HepG2 (cell line): ENCODE data around the gene LRP5. TPM values are rescaled to one million over a fixed set of nuclear protein-coding genes. Genes with fewer than 3 reads are reported as not detected.

Source experiments
- BRCA1 ChIP-seq: sonication (generic); formaldehyde crosslinking; IDR thresholded peaks from 2 replicates; pipeline ENCODE4 v1.4.0; 2020; ENCODE audit warnings: missing genetic modification reagents
- CBFB ChIP-seq: sonication (generic); formaldehyde crosslinking; IDR thresholded peaks from 2 replicates; pipeline ENCODE4 v1.4.0; 2020; ENCODE audit warnings: missing genetic modification reagents
- CBX5 ChIP-seq: sonication (generic); formaldehyde crosslinking; IDR thresholded peaks from 2 replicates; pipeline ENCODE4 v1.4.0; 2020; ENCODE audit warnings: missing genetic modification reagents, borderline replicate concordance
- CENPX ChIP-seq: sonication (generic); formaldehyde crosslinking; IDR thresholded peaks from 2 replicates; pipeline ENCODE4 v1.9.0; 2021; ENCODE audit warnings: mild to moderate bottlenecking, missing genetic modification reagents, moderate library complexity
- DMAP1 ChIP-seq: IDR thresholded peaks from 2 replicates; pipeline ENCODE4 v1.6.1; 2016
- HOXA5 ChIP-seq: sonication (generic); formaldehyde crosslinking; IDR thresholded peaks from 2 replicates; pipeline ENCODE4 v1.4.0; 2020; ENCODE audit warnings: missing genetic modification reagents
- HOXD1 ChIP-seq: sonication (generic); formaldehyde crosslinking; IDR thresholded peaks from 2 replicates; pipeline ENCODE4 v1.5.0; 2020; ENCODE audit warnings: missing genetic modification reagents
- ISL2 ChIP-seq: sonication (generic); formaldehyde crosslinking; IDR thresholded peaks from 2 replicates; pipeline ENCODE4 v1.5.0; 2020; ENCODE audit warnings: missing genetic modification reagents
- KAT8 ChIP-seq: IDR thresholded peaks from 2 replicates; pipeline ENCODE4 v1.6.1; 2016; ENCODE audit warnings: missing genetic modification reagents, missing compliant biosample characterization
- KLF16 ChIP-seq, 2 experiments: sonication (generic) in 1 of 2; formaldehyde crosslinking in 1 of 2; IDR thresholded peaks; 2 replicates each; pipeline versions ENCODE4 v1.6.1 to v1.8.0; 2016 to 2023; ENCODE audit warnings: missing genetic modification reagents in 2 of 2, missing compliant biosample characterization in 1 of 2
- SP4 ChIP-seq: sonication (generic); formaldehyde crosslinking; IDR thresholded peaks from 2 replicates; pipeline ENCODE4 v1.8.1; 2023; ENCODE audit warnings: mild to moderate bottlenecking, missing genetic modification reagents
- TGIF2 ChIP-seq: IDR thresholded peaks from 2 replicates; pipeline ENCODE4 v1.6.1; 2016; ENCODE audit warnings: control low read depth, missing compliant biosample characterization
- XBP1 ChIP-seq: sonication (generic); formaldehyde crosslinking; IDR thresholded peaks from 2 replicates; pipeline ENCODE4 v1.5.0; 2020; ENCODE audit warnings: missing genetic modification reagents
- ZBTB3 ChIP-seq: sonication (generic); formaldehyde crosslinking; IDR thresholded peaks from 2 replicates; pipeline ENCODE4 v1.4.0; 2020; ENCODE audit warnings: low read depth, mild to moderate bottlenecking, moderate library complexity, missing genetic modification reagents, borderline replicate concordance
- ZFP82 ChIP-seq: sonication (generic); formaldehyde crosslinking; IDR thresholded peaks from 2 replicates; pipeline ENCODE4 v1.5.1; 2020; ENCODE audit warnings: mild to moderate bottlenecking, missing genetic modification reagents, borderline replicate concordance
- ZNF260 ChIP-seq: sonication (generic); formaldehyde crosslinking; IDR thresholded peaks from 2 replicates; pipeline ENCODE4 v1.4.0; 2020; ENCODE audit warnings: missing genetic modification reagents, low read depth, mild to moderate bottlenecking, borderline replicate concordance
- ZNF441 ChIP-seq: sonication (generic); formaldehyde crosslinking; IDR thresholded peaks from 2 replicates; pipeline ENCODE4 v1.7.0; 2021; ENCODE audit warnings: missing genetic modification reagents, borderline replicate concordance
- ZNF75D ChIP-seq: sonication (generic); formaldehyde crosslinking; IDR thresholded peaks from 2 replicates; pipeline ENCODE4 v1.8.1; 2023; ENCODE audit warnings: missing genetic modification reagents, mild to moderate bottlenecking, borderline replicate concordance
- ZNF766 ChIP-seq: sonication (generic); formaldehyde crosslinking; IDR thresholded peaks from 2 replicates; pipeline ENCODE4 v1.5.0; 2020; ENCODE audit warnings: missing genetic modification reagents, borderline replicate concordance
- ZNF768 ChIP-seq: sonication (generic); formaldehyde crosslinking; IDR thresholded peaks from 2 replicates; pipeline ENCODE4 v1.4.0; 2020; ENCODE audit warnings: missing genetic modification reagents
- ZSCAN12 ChIP-seq: sonication (generic); formaldehyde crosslinking; IDR thresholded peaks from 2 replicates; pipeline ENCODE4 v1.9.0; 2021; ENCODE audit warnings: mild to moderate bottlenecking, missing genetic modification reagents
- ZSCAN21 ChIP-seq: sonication (generic); formaldehyde crosslinking; IDR thresholded peaks from 2 replicates; pipeline ENCODE4 v1.8.0; 2022; ENCODE audit warnings: mild to moderate bottlenecking, missing genetic modification reagents, moderate library complexity, borderline replicate concordance
- polyA plus RNA-seq, 8 experiments: library from polyadenylated mRNA; depleted of rRNA in 3 of 8; stranded (reverse) in 7 of 8; unstranded in 1 of 8; fragments of >200 nt; fragmentation: Illumina TruSeq in 4 of 8; extraction: Trizol in 4 of 8; gene quantifications; 2 replicates each; pipeline versions ENCODE4 v1.2.1 to v1.2.3, GENCODE V29; 2011 to 2016; ENCODE audit warnings: low read depth in 4 of 8, missing spikeins in 1 of 8, mixed read lengths in 1 of 8; ENCODE audit not compliant: insufficient read depth in 1 of 8
- total RNA-seq, 5 experiments: library from RNA; depleted of rRNA; stranded (reverse); fragments of >200 nt; fragmentation: Illumina TruSeq; extraction: Trizol; gene quantifications; 2 replicates each; pipeline ENCODE4 v1.2.3, GENCODE V29; 2016; ENCODE audit warnings: low read depth in 1 of 5
- TF ChIP-seq, protein P1 (sequence below): sonication (generic); formaldehyde crosslinking; IDR thresholded peaks from 2 replicates; pipeline ENCODE4 v1.4.0; 2020; ENCODE audit warnings: missing genetic modification reagents, borderline replicate concordance
- TF ChIP-seq, protein P2 (sequence below): sonication (generic); formaldehyde crosslinking; IDR thresholded peaks from 2 replicates; pipeline ENCODE4 v1.4.0; 2020; ENCODE audit warnings: mild to moderate bottlenecking, missing genetic modification reagents
- TF ChIP-seq, protein P3 (sequence below): sonication (generic); formaldehyde crosslinking; IDR thresholded peaks from 2 replicates; pipeline ENCODE4 v1.8.0; 2022; ENCODE audit warnings: missing genetic modification reagents, low read depth, mild to moderate bottlenecking, borderline replicate concordance
- TF ChIP-seq, protein P4 (sequence below): sonication (generic); formaldehyde crosslinking; IDR thresholded peaks from 2 replicates; pipeline ENCODE4 v1.4.0; 2020; ENCODE audit warnings: mild to moderate bottlenecking, missing genetic modification reagents

LRP5 gene
- total and polyA plus RNA-seq, 2 of the 13 experiments (the other 11 are each of a cell fraction or from before 2014, with no cell fraction given) = 40.4 to 64.0 TPM

DNA sequence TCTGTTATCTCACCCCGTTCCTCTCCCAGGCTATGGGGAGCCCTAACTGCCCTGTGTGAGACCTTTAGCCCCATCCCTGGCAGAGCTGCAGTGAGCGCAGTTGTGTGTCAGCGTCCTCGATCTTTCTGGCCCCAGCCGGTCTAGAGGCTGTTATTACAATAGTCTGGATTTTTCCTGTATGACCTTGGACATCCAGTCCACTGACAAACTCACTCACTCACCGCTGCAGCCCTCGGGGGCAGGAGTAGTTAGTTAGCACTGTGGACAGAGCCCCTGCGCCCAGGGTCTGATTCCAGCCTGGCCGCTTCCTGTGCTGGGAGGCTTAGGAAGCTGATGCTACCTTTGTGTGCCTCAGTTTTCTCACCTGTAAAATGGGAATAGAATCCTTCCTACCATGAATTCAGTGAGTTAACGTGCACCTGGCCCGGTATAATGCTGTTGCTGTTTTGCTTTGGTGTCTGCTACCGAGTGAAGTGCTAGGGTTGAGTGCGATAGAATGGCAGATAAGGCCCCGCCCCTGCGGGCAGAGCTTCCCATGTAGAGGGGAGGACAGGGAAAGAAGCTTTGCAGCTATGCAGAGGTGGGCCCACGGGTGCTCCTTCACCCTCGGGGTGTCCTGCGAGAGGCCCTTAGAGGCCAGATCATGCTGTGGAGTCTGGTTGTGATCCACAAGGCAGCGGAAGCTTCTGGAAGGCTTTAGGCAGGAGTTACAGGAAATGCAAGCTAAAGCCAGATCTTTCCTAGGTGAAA is 3.0 kb downstream of the LRP5 start (continued):
- TF ChIP-seq, protein P1, sequence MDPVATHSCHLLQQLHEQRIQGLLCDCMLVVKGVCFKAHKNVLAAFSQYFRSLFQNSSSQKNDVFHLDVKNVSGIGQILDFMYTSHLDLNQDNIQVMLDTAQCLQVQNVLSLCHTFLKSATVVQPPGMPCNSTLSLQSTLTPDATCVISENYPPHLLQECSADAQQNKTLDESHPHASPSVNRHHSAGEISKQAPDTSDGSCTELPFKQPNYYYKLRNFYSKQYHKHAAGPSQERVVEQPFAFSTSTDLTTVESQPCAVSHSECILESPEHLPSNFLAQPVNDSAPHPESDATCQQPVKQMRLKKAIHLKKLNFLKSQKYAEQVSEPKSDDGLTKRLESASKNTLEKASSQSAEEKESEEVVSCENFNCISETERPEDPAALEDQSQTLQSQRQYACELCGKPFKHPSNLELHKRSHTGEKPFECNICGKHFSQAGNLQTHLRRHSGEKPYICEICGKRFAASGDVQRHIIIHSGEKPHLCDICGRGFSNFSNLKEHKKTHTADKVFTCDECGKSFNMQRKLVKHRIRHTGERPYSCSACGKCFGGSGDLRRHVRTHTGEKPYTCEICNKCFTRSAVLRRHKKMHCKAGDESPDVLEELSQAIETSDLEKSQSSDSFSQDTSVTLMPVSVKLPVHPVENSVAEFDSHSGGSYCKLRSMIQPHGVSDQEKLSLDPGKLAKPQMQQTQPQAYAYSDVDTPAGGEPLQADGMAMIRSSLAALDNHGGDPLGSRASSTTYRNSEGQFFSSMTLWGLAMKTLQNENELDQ (CRISPR knock-in tag) = no peak
- TF ChIP-seq SP4 (CRISPR knock-in tag) = peak; percentile 63; the same call in 1 of the 2 replicates
- peak; percentile 67; the same call in 1 of the 2 replicates for TF ChIP-seq ZNF441 (CRISPR knock-in tag)
- peak; percentile 65 for TF ChIP-seq ZBTB3
- no peak for TF ChIP-seq XBP1
- TF ChIP-seq, protein P2, sequence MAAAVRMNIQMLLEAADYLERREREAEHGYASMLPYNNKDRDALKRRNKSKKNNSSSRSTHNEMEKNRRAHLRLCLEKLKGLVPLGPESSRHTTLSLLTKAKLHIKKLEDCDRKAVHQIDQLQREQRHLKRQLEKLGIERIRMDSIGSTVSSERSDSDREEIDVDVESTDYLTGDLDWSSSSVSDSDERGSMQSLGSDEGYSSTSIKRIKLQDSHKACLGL (CRISPR knock-in tag) = peak; percentile 44; the same call in 1 of the 2 replicates
- 0 out of 2 replicates have a peak, but pooled peaks have one; percentile 39 for TF ChIP-seq ZNF75D (CRISPR knock-in tag)
- peak; percentile 35; the same call in 1 of the 2 replicates for TF ChIP-seq TGIF2 (CRISPR knock-in tag)
- 0 out of 2 replicates have a peak, but pooled peaks have one; percentile 35 for TF ChIP-seq CBX5 (CRISPR knock-in tag)
- no peak for TF ChIP-seq ISL2 (CRISPR knock-in tag)
- TF ChIP-seq, protein P3, sequence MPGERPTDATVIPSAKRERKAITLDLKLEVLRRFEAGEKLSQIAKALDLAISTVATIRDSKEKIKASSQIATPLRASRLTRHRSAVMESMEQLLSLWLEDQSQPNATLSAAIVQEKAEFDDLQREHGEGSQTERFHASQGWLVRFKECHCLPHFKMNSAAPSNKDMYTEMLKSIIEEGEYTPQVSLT = no peak
- TF ChIP-seq ZNF260 (CRISPR knock-in tag) = no peak
- 0 out of 2 replicates have a peak, but pooled peaks have one; percentile 31 for TF ChIP-seq BRCA1 (CRISPR knock-in tag)
- no peak for TF ChIP-seq ZSCAN12 (CRISPR knock-in tag)
- peak; percentile 71 for TF ChIP-seq ZSCAN21 (CRISPR knock-in tag)
- peak in 1 of 2 experiments; percentile 76; a peak in 2 of 4 replicates for TF ChIP-seq KLF16 (CRISPR knock-in tag; IDR thresholded peaks at IDR 0.05)
- TF ChIP-seq ZFP82 (CRISPR knock-in tag) = no peak
- no peak for TF ChIP-seq CENPX (CRISPR knock-in tag)
- no peak; the same call in 1 of the 2 replicates for TF ChIP-seq HOXD1 (CRISPR knock-in tag)
- 0 out of 2 replicates have a peak, but pooled peaks have one; percentile 35 for TF ChIP-seq CBFB
- TF ChIP-seq ZNF768 (CRISPR knock-in tag) = peak; percentile 76
- TF ChIP-seq, protein P4, sequence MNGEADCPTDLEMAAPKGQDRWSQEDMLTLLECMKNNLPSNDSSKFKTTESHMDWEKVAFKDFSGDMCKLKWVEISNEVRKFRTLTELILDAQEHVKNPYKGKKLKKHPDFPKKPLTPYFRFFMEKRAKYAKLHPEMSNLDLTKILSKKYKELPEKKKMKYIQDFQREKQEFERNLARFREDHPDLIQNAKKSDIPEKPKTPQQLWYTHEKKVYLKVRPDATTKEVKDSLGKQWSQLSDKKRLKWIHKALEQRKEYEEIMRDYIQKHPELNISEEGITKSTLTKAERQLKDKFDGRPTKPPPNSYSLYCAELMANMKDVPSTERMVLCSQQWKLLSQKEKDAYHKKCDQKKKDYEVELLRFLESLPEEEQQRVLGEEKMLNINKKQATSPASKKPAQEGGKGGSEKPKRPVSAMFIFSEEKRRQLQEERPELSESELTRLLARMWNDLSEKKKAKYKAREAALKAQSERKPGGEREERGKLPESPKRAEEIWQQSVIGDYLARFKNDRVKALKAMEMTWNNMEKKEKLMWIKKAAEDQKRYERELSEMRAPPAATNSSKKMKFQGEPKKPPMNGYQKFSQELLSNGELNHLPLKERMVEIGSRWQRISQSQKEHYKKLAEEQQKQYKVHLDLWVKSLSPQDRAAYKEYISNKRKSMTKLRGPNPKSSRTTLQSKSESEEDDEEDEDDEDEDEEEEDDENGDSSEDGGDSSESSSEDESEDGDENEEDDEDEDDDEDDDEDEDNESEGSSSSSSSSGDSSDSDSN (CRISPR knock-in tag) = peak; percentile 92
- TF ChIP-seq DMAP1 (CRISPR knock-in tag) = no peak; the same call in 1 of the 2 replicates
- TF ChIP-seq KAT8 (CRISPR knock-in tag) = peak; percentile 77
- no peak for TF ChIP-seq HOXA5
- no peak for TF ChIP-seq ZNF766 (CRISPR knock-in tag)
